HEK293 (cell line): ENCODE measurements around the gene FNDC1.

Source experiments
- CTCF ChIP-seq: fragments of 450-650 bp; formaldehyde crosslinking; IDR thresholded peaks from 2 replicates; pipeline ENCODE4 v1.5.1; 2016; ENCODE audit warnings: missing biosample characterization, missing genetic modification characterization
- IKZF3 ChIP-seq: fragments of 450-650 bp; IDR thresholded peaks from 2 replicates; pipeline ENCODE4 v1.5.0; 2018; ENCODE audit warnings: missing biosample characterization, mild to moderate bottlenecking, missing genetic modification characterization, moderate library complexity
- PATZ1 ChIP-seq: fragments of 450-650 bp; formaldehyde crosslinking; IDR thresholded peaks from 2 replicates; pipeline ENCODE4 v1.5.1; 2016; ENCODE audit warnings: missing biosample characterization, missing genetic modification characterization
- PRDM1 ChIP-seq: fragments of 450-650 bp; formaldehyde crosslinking; IDR thresholded peaks from 2 replicates; pipeline ENCODE4; 2016; ENCODE audit warnings: missing biosample characterization, missing genetic modification characterization
- SETDB1 ChIP-seq: IDR thresholded peaks from one replicate; pipeline ENCODE4 v1.6.1; 2017; ENCODE audit warnings: mild to moderate bottlenecking, low read length, moderate library complexity, mixed read lengths; ENCODE audit not compliant: insufficient read length
- TRIM28 ChIP-seq: IDR thresholded peaks from 2 replicates; pipeline ENCODE4 v1.6.1; 2011; ENCODE audit warnings: low read length, control low read depth, borderline replicate concordance
- ZBTB7A ChIP-seq: fragments of 450-650 bp; formaldehyde crosslinking; IDR thresholded peaks from 2 replicates; pipeline ENCODE4 v1.5.1; 2016; ENCODE audit warnings: low read depth, missing biosample characterization, missing genetic modification characterization
- ZBTB8A ChIP-seq: fragments of 450-650 bp; formaldehyde crosslinking; IDR thresholded peaks from 2 replicates; pipeline ENCODE4 v1.5.1; 2016; ENCODE audit warnings: missing biosample characterization, missing genetic modification characterization
- ZNF140 ChIP-seq: fragments of 450-650 bp; formaldehyde crosslinking; IDR thresholded peaks from 2 replicates; pipeline ENCODE4 v1.5.1; 2016; ENCODE audit warnings: missing biosample characterization, missing genetic modification characterization
- ZNF18 ChIP-seq: fragments of 450-650 bp; formaldehyde crosslinking; IDR thresholded peaks from 2 replicates; pipeline ENCODE4 v1.5.1; 2016; ENCODE audit warnings: missing biosample characterization, missing genetic modification characterization
- ZNF341 ChIP-seq: fragments of 450-650 bp; formaldehyde crosslinking; IDR thresholded peaks from 2 replicates; pipeline ENCODE4; 2016; ENCODE audit warnings: low read depth, missing biosample characterization, missing genetic modification characterization
- ZNF629 ChIP-seq: fragments of 450-650 bp; formaldehyde crosslinking; IDR thresholded peaks from 2 replicates; pipeline ENCODE4 v1.5.1; 2017; ENCODE audit warnings: missing biosample characterization, missing genetic modification characterization
- ZNF692 ChIP-seq: fragments of 450-650 bp; formaldehyde crosslinking; IDR thresholded peaks from 2 replicates; pipeline ENCODE4 v1.5.1; 2016; ENCODE audit warnings: missing biosample characterization, missing genetic modification characterization
- ZSCAN30 ChIP-seq: fragments of 450-650 bp; IDR thresholded peaks from 2 replicates; pipeline ENCODE4 v1.5.1; 2018; ENCODE audit warnings: missing biosample characterization, mild to moderate bottlenecking, missing genetic modification characterization, moderate library complexity

GRCh38 chr6:159170999-159171712 lies 2.0 kb downstream of the FNDC1 start:
- TF ChIP-seq IKZF3 = no peak
- no peak for TF ChIP-seq CTCF (tag by site-specific recombination)
- no peak for TF ChIP-seq PRDM1 (tag by site-specific recombination)
- TF ChIP-seq PATZ1 (tag by site-specific recombination) = no peak
- TF ChIP-seq ZNF341 = no peak
- TF ChIP-seq ZNF629 (tag by site-specific recombination) = no peak
- TF ChIP-seq ZSCAN30 (tag by site-specific recombination) = no peak
- TF ChIP-seq ZNF140 (tag by site-specific recombination) = no peak
- no peak for TF ChIP-seq ZNF692 (tag by site-specific recombination)
- no peak for TF ChIP-seq SETDB1
- no peak for TF ChIP-seq TRIM28
- TF ChIP-seq ZBTB7A (tag by site-specific recombination) = no peak
- TF ChIP-seq ZBTB8A (tag by site-specific recombination) = no peak
- no peak for TF ChIP-seq ZNF18
